ENCODE results near the gene RASAL2. TPM values are rescaled to one million over a fixed set of nuclear protein-coding genes. Genes with fewer than 3 reads are reported as not detected.
A peak's percentile ranks its signal among the peaks of the same experiment; 100 is the strongest.
"Not testable (repeated sequence)": the region's sequence is repeated elsewhere in the genome, so short reads cannot be mapped to it uniquely, and the experiment has no call there.

Gene RASAL2
- total and polyA plus RNA-seq, 2 experiments from 2014 or later, result 16.0 to 42.2 TPM

- not testable (repeated sequence) for H3K9me3 Mint-ChIP-seq; H3K9me2 ChIP-seq (ENCODE audit: insufficient read depth); H3K36me3 Mint-ChIP-seq (ENCODE audit: low read depth); H3K36me3 ChIP-seq (ENCODE audit: insufficient read depth); H3K27me3 Mint-ChIP-seq (ENCODE audit: insufficient read depth, low read depth, poor library complexity); H4K20me1 ChIP-seq (replicated peaks; ENCODE audit: insufficient read depth); H3F3A ChIP-seq (replicated peaks; ENCODE audit: low read depth); DNase-seq (ENCODE audit: low spot score); ATAC-seq; H3K27me3 ChIP-seq (ENCODE audit: insufficient read depth); H2AFZ ChIP-seq
- peak overlapping the region; percentile 66 for H3K4me3 ChIP-seq
- H3K4me1 ChIP-seq (ENCODE audit: insufficient read depth), result peaks cover 15% of the 10 kb centered on the region
- peak overlapping the region; percentile 77; the same call in 1 of the 2 replicates for H3K27ac ChIP-seq (ENCODE audit: low read depth)
- Mint-ChIP-seq H3K4me1 (peaks cover 18% of the 10 kb centered on the region; the same call in 2 of the 3 replicates), H3K4me3 (peak overlapping the region; percentile 81), H3K27ac (peak overlapping the region; percentile 97)
- TF ChIP-seq POLR2AphosphoS5 (IDR thresholded peaks at IDR 0.05; ENCODE audit: low read depth), result peak; percentile 33; the same call in 1 of the 2 replicates
- peak overlapping the region; percentile 58 for H3K4me2 ChIP-seq
- peaks cover 68% of the 10 kb centered on the region for H3K79me2 ChIP-seq (replicated peaks; ENCODE audit: insufficient read depth)
These were observed 226.5 kb downstream of the RASAL2 start for GRCh38 chr1:178320280-178320982.

DNA sequence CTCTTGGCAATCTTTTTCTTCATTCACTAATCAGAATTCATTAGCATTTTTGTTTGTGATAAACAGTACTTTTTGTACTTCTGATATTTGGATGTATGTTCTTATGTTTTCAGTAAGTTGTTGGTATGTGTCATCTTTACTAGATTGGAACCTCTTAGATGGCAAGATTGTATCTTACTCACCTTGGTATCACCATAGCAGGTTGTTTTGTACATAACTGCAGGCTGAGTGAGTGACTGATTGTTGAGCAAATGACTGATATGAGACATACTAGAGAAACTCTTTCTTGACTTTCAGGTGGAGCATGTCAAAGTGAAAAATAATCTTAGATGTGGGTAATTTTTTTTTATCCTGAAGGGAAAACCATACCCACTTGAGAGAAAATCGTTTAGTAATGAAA, 229.2 kb downstream of the RASAL2 start:
- Histone ChIP-seq H3K79me2 (replicated peaks; ENCODE audit: insufficient read depth) (peaks cover 84% of the 10 kb centered on the region), H3K4me2 (no peak overlapping the region), H3K36me3 (ENCODE audit: insufficient read depth) (no peaks in the 10 kb centered on the region), H3K9me2 (ENCODE audit: insufficient read depth) (no peaks in the 10 kb centered on the region; the same call in 1 of the 2 replicates), H3K4me3 (no peak overlapping the region), H4K20me1 (replicated peaks; ENCODE audit: insufficient read depth) (no peaks in the 10 kb centered on the region), H3F3A (replicated peaks; ENCODE audit: low read depth) (no peaks in the 10 kb centered on the region), H3K4me1 (ENCODE audit: insufficient read depth) (peaks cover 15% of the 10 kb centered on the region), H3K27me3 (ENCODE audit: insufficient read depth) (no peaks in the 10 kb centered on the region), H3K27ac (ENCODE audit: low read depth) (no peak overlapping the region), H2AFZ (no peak overlapping the region)
- H3K9me3 Mint-ChIP-seq, result no peaks in the 10 kb centered on the region; the same call in 2 of the 3 replicates
- H3K4me1 Mint-ChIP-seq, result peaks cover 18% of the 10 kb centered on the region; the same call in 2 of the 3 replicates
- peaks cover 3% of the 10 kb centered on the region for H3K27me3 Mint-ChIP-seq (ENCODE audit: insufficient read depth, low read depth, poor library complexity)
- no peak for ATAC-seq
- DNase-seq (ENCODE audit: low spot score), result no peak
- H3K36me3 Mint-ChIP-seq (ENCODE audit: low read depth), result no peaks in the 10 kb centered on the region
- no peak overlapping the region for H3K27ac Mint-ChIP-seq
- H3K4me3 Mint-ChIP-seq, result no peak overlapping the region
- no peak for TF ChIP-seq POLR2AphosphoS5 (IDR thresholded peaks at IDR 0.05; ENCODE audit: low read depth)
- TF ChIP-seq ETS1 (IDR thresholded peaks at IDR 0.05), result no peak
- TF ChIP-seq STAT1 (IDR thresholded peaks at IDR 0.05; ENCODE audit: unreplicated experiment), result no peak
- TF ChIP-seq NANOG (IDR thresholded peaks at IDR 0.05; ENCODE audit: borderline replicate concordance), result no peak
- no peak for TF ChIP-seq CTCF (conservative IDR thresholded peaks at IDR 0.05; ENCODE audit: low read depth in 2 of 2)
- no peak for TF ChIP-seq ZNF331 (CRISPR knock-in tag; IDR thresholded peaks at IDR 0.05; ENCODE audit: low read depth)
- TF ChIP-seq, protein P1, sequence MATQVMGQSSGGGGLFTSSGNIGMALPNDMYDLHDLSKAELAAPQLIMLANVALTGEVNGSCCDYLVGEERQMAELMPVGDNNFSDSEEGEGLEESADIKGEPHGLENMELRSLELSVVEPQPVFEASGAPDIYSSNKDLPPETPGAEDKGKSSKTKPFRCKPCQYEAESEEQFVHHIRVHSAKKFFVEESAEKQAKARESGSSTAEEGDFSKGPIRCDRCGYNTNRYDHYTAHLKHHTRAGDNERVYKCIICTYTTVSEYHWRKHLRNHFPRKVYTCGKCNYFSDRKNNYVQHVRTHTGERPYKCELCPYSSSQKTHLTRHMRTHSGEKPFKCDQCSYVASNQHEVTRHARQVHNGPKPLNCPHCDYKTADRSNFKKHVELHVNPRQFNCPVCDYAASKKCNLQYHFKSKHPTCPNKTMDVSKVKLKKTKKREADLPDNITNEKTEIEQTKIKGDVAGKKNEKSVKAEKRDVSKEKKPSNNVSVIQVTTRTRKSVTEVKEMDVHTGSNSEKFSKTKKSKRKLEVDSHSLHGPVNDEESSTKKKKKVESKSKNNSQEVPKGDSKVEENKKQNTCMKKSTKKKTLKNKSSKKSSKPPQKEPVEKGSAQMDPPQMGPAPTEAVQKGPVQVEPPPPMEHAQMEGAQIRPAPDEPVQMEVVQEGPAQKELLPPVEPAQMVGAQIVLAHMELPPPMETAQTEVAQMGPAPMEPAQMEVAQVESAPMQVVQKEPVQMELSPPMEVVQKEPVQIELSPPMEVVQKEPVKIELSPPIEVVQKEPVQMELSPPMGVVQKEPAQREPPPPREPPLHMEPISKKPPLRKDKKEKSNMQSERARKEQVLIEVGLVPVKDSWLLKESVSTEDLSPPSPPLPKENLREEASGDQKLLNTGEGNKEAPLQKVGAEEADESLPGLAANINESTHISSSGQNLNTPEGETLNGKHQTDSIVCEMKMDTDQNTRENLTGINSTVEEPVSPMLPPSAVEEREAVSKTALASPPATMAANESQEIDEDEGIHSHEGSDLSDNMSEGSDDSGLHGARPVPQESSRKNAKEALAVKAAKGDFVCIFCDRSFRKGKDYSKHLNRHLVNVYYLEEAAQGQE (IDR thresholded peaks at IDR 0.05; ENCODE audit: unreplicated experiment), result no peak
- no peak for TF ChIP-seq EZH2 (IDR thresholded peaks at IDR 0.05; ENCODE audit: low read depth, unreplicated experiment)
- TF ChIP-seq ZNF114 (CRISPR knock-in tag; IDR thresholded peaks at IDR 0.05), result no peak
- TF ChIP-seq JUNB (IDR thresholded peaks at IDR 0.05; ENCODE audit: unreplicated experiment), result no peak
- TF ChIP-seq EZH2phosphoT487 (IDR thresholded peaks at IDR 0.05; ENCODE audit: unreplicated experiment), result no peak
- TF ChIP-seq CREB1 (CRISPR knock-in tag; IDR thresholded peaks at IDR 0.05; ENCODE audit: low read depth), result no peak

All from GM23338 (cell line).